HepG2 (cell line): ENCODE data around the gene ERICH6. TPM values are rescaled to one million over a fixed set of nuclear protein-coding genes. Genes with fewer than 3 reads are reported as not detected.
A peak's percentile ranks its signal among the peaks of the same experiment; 100 is the strongest.

ENCODE experiments used
- ATAC-seq: fragments of 200-7000 bp; cut with Tn5 transposase; 3 replicates; pipeline ENCODE4 v1.9.1; 2020; ENCODE audit warnings: mild to moderate bottlenecking, moderate library complexity
- BruUV-seq: library from RNA; stranded (reverse); fragments of 400-500 nt; replicated peaks from 2 replicates; lab custom pipeline; 2021; lab: Mats Ljungman, UMichigan
- CTCF ChIA-PET: fragments of 300-600 bp; formaldehyde crosslinking; extraction: SDS; loops from one replicate; lab custom pipeline; 2021; ENCODE audit warnings: low total read pairs, inconsistent platforms, low intra/inter-chr PET ratio; lab: Yijun Ruan, JAX
- POLR2A ChIA-PET: fragments of 350-600 bp; sonication (Branson Sonifier 250); formaldehyde crosslinking; loops from one replicate; lab custom pipeline; 2020; ENCODE audit warnings: antibody characterized with exemption, inconsistent platforms; lab: Yijun Ruan, JAX
- DNase-seq: peaks from one replicate; pipeline ENCODE4 v3.0.0-alpha.2; 2015; ENCODE audit warnings: low spot score
- FAIRE-seq: peaks from 3 replicates; lab custom pipeline; 2011; peaks lifted over from hg19 to GRCh38; lab: Jason Lieb, UNC
- H2AFZ ChIP-seq: one replicate; pipeline ENCODE4 v1.6.1; 2011; ENCODE audit warnings: low read length, inconsistent platforms
- H3K27ac ChIP-seq: fragments of 300-600 bp; 3 replicates; pipeline ENCODE4 v1.8.0; 2011; ENCODE audit warnings: mixed run types, mild to moderate bottlenecking, mixed read lengths, low read length, inconsistent platforms; ENCODE audit not compliant: insufficient read depth; ENCODE audit errors: extremely low read length
- H3K27me3 ChIP-seq, 2 experiments: fragments of 200-600 bp in 1 of 2; 2 replicates in 1 of 2; 3 replicates in 1 of 2; pipeline versions ENCODE4 v1.6.0 to v1.8.0; 2011; ENCODE audit warnings: low read length in 2 of 2, mild to moderate bottlenecking in 2 of 2, moderate library complexity in 2 of 2, inconsistent platforms in 1 of 2; ENCODE audit not compliant: insufficient read depth in 2 of 2, control insufficient read depth in 1 of 2
- H3K36me3 ChIP-seq, 2 experiments: fragments of 200-600 bp in 1 of 2; replicated peaks in 1 of 2; 2 replicates in 1 of 2; 3 replicates in 1 of 2; pipeline versions ENCODE4 v1.5.1 to v1.8.0; 2011; ENCODE audit warnings: low read length in 2 of 2, inconsistent platforms in 1 of 2; ENCODE audit not compliant: insufficient read depth in 2 of 2, control insufficient read depth in 1 of 2
- H3K4me1 ChIP-seq: 2 replicates; pipeline ENCODE4 v1.5.1; 2012; ENCODE audit warnings: low read length, inconsistent platforms; ENCODE audit not compliant: insufficient read depth
- H3K4me2 ChIP-seq: 2 replicates; pipeline ENCODE4 v1.6.0; 2011; ENCODE audit warnings: low read depth, low read length, inconsistent platforms
- H3K4me3 ChIP-seq, 3 experiments: fragments of 200-600 bp in 1 of 3; sonication (generic), shearing (Covaris generic) in 1 of 3; replicated peaks in 1 of 3; 2 replicates each; pipeline ENCODE4 v1.5.1; 2011 to 2016; ENCODE audit warnings: low read length in 3 of 3, inconsistent platforms in 2 of 3, low read depth in 2 of 3, mild to moderate bottlenecking in 2 of 3, control low read depth in 1 of 3, mixed read lengths in 1 of 3; ENCODE audit not compliant: insufficient read depth in 1 of 3
- H3K79me2 ChIP-seq: one replicate; pipeline ENCODE4 v1.6.1; 2011; ENCODE audit warnings: low read length, inconsistent platforms; ENCODE audit not compliant: insufficient read depth
- H3K9ac ChIP-seq: 2 replicates; pipeline ENCODE4 v1.6.0; 2011; ENCODE audit warnings: mild to moderate bottlenecking, low read depth, low read length, inconsistent platforms; ENCODE audit not compliant: insufficient read depth
- H3K9me3 ChIP-seq: 2 replicates; pipeline ENCODE4 v1.5.1; 2012; ENCODE audit warnings: mild to moderate bottlenecking, low read length
- H4K20me1 ChIP-seq: 2 replicates; pipeline ENCODE4 v1.6.0; 2011; ENCODE audit warnings: inconsistent platforms, mild to moderate bottlenecking, low read length, moderate library complexity; ENCODE audit not compliant: insufficient read depth
- BHLHE40 ChIP-seq: IDR thresholded peaks from 2 replicates; pipeline ENCODE4 v1.6.1; 2011; ENCODE audit warnings: low read length, improper control_type of control experiment
- DNMT1 ChIP-seq: sonication (generic); formaldehyde crosslinking; IDR thresholded peaks from 2 replicates; pipeline ENCODE4 v1.5.1; 2020; ENCODE audit warnings: mild to moderate bottlenecking, missing genetic modification reagents
- JUND ChIP-seq: sonication (generic); formaldehyde crosslinking; IDR thresholded peaks from 2 replicates; pipeline ENCODE4 v1.8.0; 2022; ENCODE audit warnings: mild to moderate bottlenecking, missing genetic modification reagents
- KDM5A ChIP-seq: fragments of 200-600 bp; sonication (generic); IDR thresholded peaks from 2 replicates; pipeline ENCODE4 v1.7.0; 2018; ENCODE audit warnings: antibody characterized with exemption, mild to moderate bottlenecking, low read length, borderline replicate concordance
- NFE2 ChIP-seq: sonication (generic); formaldehyde crosslinking; IDR thresholded peaks from 2 replicates; pipeline ENCODE4 v1.4.0; 2020; ENCODE audit warnings: missing genetic modification reagents
- REPIN1 ChIP-seq: sonication (generic); formaldehyde crosslinking; IDR thresholded peaks from 2 replicates; pipeline ENCODE4 v1.8.0; 2022; ENCODE audit warnings: missing genetic modification reagents, low read depth, mild to moderate bottlenecking, borderline replicate concordance
- SAFB2 ChIP-seq: sonication (generic); formaldehyde crosslinking; IDR thresholded peaks from 2 replicates; pipeline ENCODE4 v1.5.1; 2020; ENCODE audit warnings: missing genetic modification reagents, low read depth, mild to moderate bottlenecking, borderline replicate concordance
- ZBTB8A ChIP-seq: sonication (generic); formaldehyde crosslinking; IDR thresholded peaks from 2 replicates; pipeline ENCODE4 v1.4.0; 2020; ENCODE audit warnings: mild to moderate bottlenecking, low read depth, missing genetic modification reagents, borderline replicate concordance
- ZNF12 ChIP-seq: sonication (generic); formaldehyde crosslinking; IDR thresholded peaks from 2 replicates; pipeline ENCODE4 v1.5.0; 2020; ENCODE audit warnings: missing genetic modification reagents
- ZNF292 ChIP-seq: sonication (generic); formaldehyde crosslinking; IDR thresholded peaks from 2 replicates; pipeline ENCODE4 v1.8.1; 2022; ENCODE audit warnings: mild to moderate bottlenecking, low read depth, missing genetic modification reagents, borderline replicate concordance
- ZNF44 ChIP-seq: sonication (generic); formaldehyde crosslinking; IDR thresholded peaks from 2 replicates; pipeline ENCODE4 v1.5.1; 2020; ENCODE audit warnings: mild to moderate bottlenecking, missing genetic modification reagents
- ZNF547 ChIP-seq: sonication (generic); formaldehyde crosslinking; IDR thresholded peaks from 2 replicates; pipeline ENCODE4 v1.5.1; 2020; ENCODE audit warnings: mild to moderate bottlenecking, missing genetic modification reagents
- ZNF746 ChIP-seq: sonication (generic); formaldehyde crosslinking; IDR thresholded peaks from 2 replicates; pipeline ENCODE4 v1.8.0; 2022; ENCODE audit warnings: mild to moderate bottlenecking, missing genetic modification reagents
- ZNF83 ChIP-seq: sonication (generic); formaldehyde crosslinking; IDR thresholded peaks from 2 replicates; pipeline ENCODE4 v1.4.0; 2020; ENCODE audit warnings: missing genetic modification reagents, mild to moderate bottlenecking, borderline replicate concordance
- WGBS: methylation state at CpG from one replicate; pipeline ENCODE4 v1.1.6; 2017; ENCODE audit warnings: low lambda C conversion rate; 5-methylcytosine and 5-hydroxymethylcytosine counted together
- in situ Hi-C: cut with HindIII; loops from 2 replicates; pipeline ENCODE4 v1.10.0; 2017; ENCODE audit warnings: low pct_unique_long_range_greater_than_20kb; ENCODE audit not compliant: extremely low pct_ligation_motif_present
- intact Hi-C: fragments of 100-400 bp; cut with micrococcal nuclease; formaldehyde crosslinking; loops from one replicate; pipeline ENCODE4 v1.10.0; 2022; ENCODE audit not compliant: unreplicated experiment
- polyA plus RNA-seq, 8 experiments: library from polyadenylated mRNA; depleted of rRNA in 3 of 8; stranded (reverse) in 7 of 8; unstranded in 1 of 8; fragments of >200 nt; fragmentation: Illumina TruSeq in 4 of 8; extraction: Trizol in 4 of 8; gene quantifications; 2 replicates each; pipeline versions ENCODE4 v1.2.1 to v1.2.3, GENCODE V29; 2011 to 2016; ENCODE audit warnings: low read depth in 4 of 8, missing spikeins in 1 of 8, mixed read lengths in 1 of 8; ENCODE audit not compliant: insufficient read depth in 1 of 8
- total RNA-seq, 5 experiments: library from RNA; depleted of rRNA; stranded (reverse); fragments of >200 nt; fragmentation: Illumina TruSeq; extraction: Trizol; gene quantifications; 2 replicates each; pipeline ENCODE4 v1.2.3, GENCODE V29; 2016; ENCODE audit warnings: low read depth in 1 of 5
- TF ChIP-seq, protein P1 (sequence below): sonication (generic); formaldehyde crosslinking; IDR thresholded peaks from 2 replicates; pipeline ENCODE4 v1.4.0; 2020; ENCODE audit warnings: missing genetic modification reagents
- TF ChIP-seq, protein P2 (sequence below): sonication (generic); formaldehyde crosslinking; conservative IDR thresholded peaks from 2 replicates; pipeline ENCODE4 v1.8.1; 2023; ENCODE audit warnings: missing genetic modification reagents

Gene ERICH6
- total and polyA plus RNA-seq, 2 of the 13 experiments (the other 11 are each of a cell fraction or from before 2014, with no cell fraction given), result 0.03 TPM; not detected in 1

GRCh38 chr3:150733373-150733935 is 29.7 kb upstream of the ERICH6 start (continued):
- TF ChIP-seq, protein P1, sequence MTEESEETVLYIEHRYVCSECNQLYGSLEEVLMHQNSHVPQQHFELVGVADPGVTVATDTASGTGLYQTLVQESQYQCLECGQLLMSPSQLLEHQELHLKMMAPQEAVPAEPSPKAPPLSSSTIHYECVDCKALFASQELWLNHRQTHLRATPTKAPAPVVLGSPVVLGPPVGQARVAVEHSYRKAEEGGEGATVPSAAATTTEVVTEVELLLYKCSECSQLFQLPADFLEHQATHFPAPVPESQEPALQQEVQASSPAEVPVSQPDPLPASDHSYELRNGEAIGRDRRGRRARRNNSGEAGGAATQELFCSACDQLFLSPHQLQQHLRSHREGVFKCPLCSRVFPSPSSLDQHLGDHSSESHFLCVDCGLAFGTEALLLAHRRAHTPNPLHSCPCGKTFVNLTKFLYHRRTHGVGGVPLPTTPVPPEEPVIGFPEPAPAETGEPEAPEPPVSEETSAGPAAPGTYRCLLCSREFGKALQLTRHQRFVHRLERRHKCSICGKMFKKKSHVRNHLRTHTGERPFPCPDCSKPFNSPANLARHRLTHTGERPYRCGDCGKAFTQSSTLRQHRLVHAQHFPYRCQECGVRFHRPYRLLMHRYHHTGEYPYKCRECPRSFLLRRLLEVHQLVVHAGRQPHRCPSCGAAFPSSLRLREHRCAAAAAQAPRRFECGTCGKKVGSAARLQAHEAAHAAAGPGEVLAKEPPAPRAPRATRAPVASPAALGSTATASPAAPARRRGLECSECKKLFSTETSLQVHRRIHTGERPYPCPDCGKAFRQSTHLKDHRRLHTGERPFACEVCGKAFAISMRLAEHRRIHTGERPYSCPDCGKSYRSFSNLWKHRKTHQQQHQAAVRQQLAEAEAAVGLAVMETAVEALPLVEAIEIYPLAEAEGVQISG (CRISPR knock-in tag), result peak; percentile 56; the same call in 1 of the 2 replicates
- TF ChIP-seq ZNF292, result no peak
- no peak for TF ChIP-seq ZNF746
- TF ChIP-seq ZNF83 (CRISPR knock-in tag), result no peak
- 0 out of 2 replicates have a peak, but pooled peaks have one; percentile 35 for TF ChIP-seq REPIN1 (CRISPR knock-in tag)
- no peak for TF ChIP-seq SAFB2 (CRISPR knock-in tag)

DNA sequence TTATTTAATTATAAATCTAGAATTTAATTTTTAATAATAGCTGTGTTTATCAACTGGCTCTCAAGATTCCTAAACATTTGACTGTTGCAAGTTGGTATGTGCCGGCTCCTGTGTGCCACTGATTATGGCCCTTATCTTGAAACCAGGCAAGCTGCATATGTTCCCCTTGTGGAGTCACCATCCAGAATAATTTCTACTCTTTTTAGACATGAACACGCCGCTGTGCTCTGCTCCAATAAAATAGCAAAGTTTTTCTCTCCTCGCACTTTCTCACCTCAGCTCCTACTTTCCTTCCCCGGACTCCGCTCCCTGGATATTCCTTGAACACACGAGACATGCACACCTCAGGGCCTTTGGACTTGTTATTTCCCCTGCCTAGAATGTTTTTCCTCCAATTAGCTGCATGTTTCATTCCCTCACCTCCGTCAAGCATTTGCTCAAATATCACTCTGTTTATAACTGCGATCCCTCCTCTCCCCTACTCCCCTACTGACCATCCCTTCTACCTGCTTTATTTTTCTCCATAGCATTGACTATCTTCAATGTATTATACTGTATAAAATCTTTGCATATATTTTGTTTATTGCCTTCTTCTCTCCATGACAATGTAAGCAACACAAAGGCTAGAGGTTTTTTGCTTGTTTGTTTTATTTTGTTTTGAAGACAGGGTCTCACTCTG is 26.1 kb upstream of the ERICH6 start:
- DNase-seq, result no peak
- H3K9me3 ChIP-seq, result no peaks in the 10 kb centered on the region
- BruUV-seq, result no TSS peak
- intact Hi-C loops (loop anchor here (10.0 kb wide), 1 partner anchor 325 kb away; the partner anchor contains the start of gene TSC22D2), in situ Hi-C loops (loop anchor here (10.0 kb wide), 2 partner anchors 45 to 135 kb away; no protein-coding TSS in a partner anchor)
- H2AFZ ChIP-seq, result no peak overlapping the region
- no peaks in the 10 kb centered on the region for H3K36me3 ChIP-seq
- ATAC-seq, result no peak
- H3K9ac ChIP-seq, result no peak overlapping the region
- H3K79me2 ChIP-seq, result no peaks in the 10 kb centered on the region
- CTCF ChIA-PET, result no interaction called here
- WGBS, result 93% methylated on average over 9 of the region's 9 CpGs
- no peak overlapping the region for H3K4me2 ChIP-seq
- FAIRE-seq, result no peak
- no peaks in the 10 kb centered on the region for H3K27me3 ChIP-seq
- no peak overlapping the region for H3K4me3 ChIP-seq
- TF ChIP-seq ZNF12 (CRISPR knock-in tag) (no peak), ZBTB8A (no peak), ZNF44 (CRISPR knock-in tag) (no peak), DNMT1 (no peak), JUND (CRISPR knock-in tag) (no peak), ZNF547 (CRISPR knock-in tag) (no peak), NFE2 (CRISPR knock-in tag) (no peak), KDM5A (no peak), BHLHE40 (no peak)
- TF ChIP-seq, protein P2, sequence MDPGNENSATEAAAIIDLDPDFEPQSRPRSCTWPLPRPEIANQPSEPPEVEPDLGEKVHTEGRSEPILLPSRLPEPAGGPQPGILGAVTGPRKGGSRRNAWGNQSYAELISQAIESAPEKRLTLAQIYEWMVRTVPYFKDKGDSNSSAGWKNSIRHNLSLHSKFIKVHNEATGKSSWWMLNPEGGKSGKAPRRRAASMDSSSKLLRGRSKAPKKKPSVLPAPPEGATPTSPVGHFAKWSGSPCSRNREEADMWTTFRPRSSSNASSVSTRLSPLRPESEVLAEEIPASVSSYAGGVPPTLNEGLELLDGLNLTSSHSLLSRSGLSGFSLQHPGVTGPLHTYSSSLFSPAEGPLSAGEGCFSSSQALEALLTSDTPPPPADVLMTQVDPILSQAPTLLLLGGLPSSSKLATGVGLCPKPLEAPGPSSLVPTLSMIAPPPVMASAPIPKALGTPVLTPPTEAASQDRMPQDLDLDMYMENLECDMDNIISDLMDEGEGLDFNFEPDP (CRISPR knock-in tag), result no peak
- POLR2A ChIA-PET, result interaction anchor here (1.9 kb wide), 1 partner anchor 32 kb away, joined by 5 read pairs; no protein-coding TSS in a partner anchor
- no peaks in the 10 kb centered on the region for H4K20me1 ChIP-seq
- peaks cover 72% of the 10 kb centered on the region for H3K4me1 ChIP-seq
- H3K27ac ChIP-seq, result no peak overlapping the region
